Chondrocyte (in vitro differentiated cells): ENCODE data around the gene SWSAP1. TPM values are rescaled to one million over a fixed set of nuclear protein-coding genes. Genes with fewer than 3 reads are reported as not detected.
A peak's percentile ranks its signal among the peaks of the same experiment; 100 is the strongest.

Experiments
- DNase-seq: peaks from one replicate; pipeline ENCODE4 v3.0.0; 2021; ENCODE audit warnings: mixed read lengths, low spot score
- H3K27ac Mint-ChIP-seq: one replicate; pipeline ENCODE4 v1.8.0; 2021; ENCODE audit warnings: mild to moderate bottlenecking, moderate library complexity, mixed read lengths; ENCODE audit not compliant: unreplicated experiment
- H3K27me3 Mint-ChIP-seq: 2 replicates; pipeline ENCODE4 v1.8.0; 2021; ENCODE audit warnings: low read depth, mixed read lengths
- H3K36me3 Mint-ChIP-seq: 2 replicates; pipeline ENCODE4 v1.8.0; 2021; ENCODE audit warnings: low read depth, mixed read lengths
- H3K4me1 Mint-ChIP-seq: 2 replicates; pipeline ENCODE4 v1.8.0; 2021; ENCODE audit warnings: low read depth, mild to moderate bottlenecking, mixed read lengths
- H3K4me3 Mint-ChIP-seq: one replicate; pipeline ENCODE4 v1.8.0; 2021; ENCODE audit warnings: mild to moderate bottlenecking, moderate library complexity, mixed read lengths; ENCODE audit not compliant: unreplicated experiment
- H3K9me3 Mint-ChIP-seq: 2 replicates; pipeline ENCODE4 v1.8.0; 2021; ENCODE audit warnings: low read depth, mixed read lengths
- CTCF ChIP-seq: fragments of 200-600 bp; sonication (generic); IDR thresholded peaks from 2 replicates; pipeline ENCODE4 v1.5.0; 2021; ENCODE audit warnings: antibody characterized with exemption, mild to moderate bottlenecking, moderate library complexity
- total RNA-seq: library from RNA; stranded (reverse); gene quantifications from 3 replicates; pipeline ENCODE4 v1.2.1, GENCODE V29; 2021

SWSAP1 gene
- total RNA-seq, 1 donor from 2014 or later = 1.1 TPM

DNA sequence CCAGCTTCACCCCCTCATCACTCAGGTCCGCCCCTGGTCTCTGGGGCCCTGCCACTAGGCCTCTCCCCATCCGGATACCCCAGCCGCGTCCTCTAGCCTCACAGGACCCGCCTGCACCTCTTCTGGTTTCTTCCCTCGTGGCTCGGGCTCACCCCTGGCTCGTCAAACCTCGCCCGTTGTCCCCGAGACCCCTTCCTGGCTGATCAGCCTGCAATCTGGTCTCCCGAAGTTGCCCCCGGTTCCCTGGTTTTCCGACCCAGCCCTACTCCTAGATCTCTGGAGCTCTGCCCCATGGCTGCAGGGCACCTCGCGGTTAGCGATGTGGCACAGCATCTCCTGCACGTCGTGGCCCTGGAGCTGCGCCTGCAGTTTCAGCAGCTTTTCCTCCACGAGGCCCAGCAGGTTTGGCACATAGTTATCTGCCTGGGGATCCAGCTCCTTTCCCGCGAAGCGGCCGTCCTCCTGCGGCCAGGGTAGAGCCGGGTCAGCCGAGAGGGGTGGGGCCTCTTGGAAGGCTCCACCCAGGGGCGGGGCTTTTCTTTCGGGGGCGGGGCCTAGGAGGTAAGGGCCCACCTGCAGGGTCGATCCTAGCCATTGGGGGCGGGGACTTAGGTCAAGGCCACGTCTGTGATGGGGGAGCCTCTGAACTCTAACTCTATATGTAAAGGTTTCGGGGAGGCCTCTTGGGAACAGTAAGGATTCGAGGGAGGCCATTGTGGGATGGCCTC is 47.1 kb downstream of the SWSAP1 start:
- H3K27me3 Mint-ChIP-seq = peaks cover 40% of the 10 kb centered on the region

GRCh38 chr19:11422163-11423065 is 47.9 kb downstream of the SWSAP1 start:
- Mint-ChIP-seq H3K9me3 (no peaks in the 10 kb centered on the region), H3K4me1 (peaks cover 22% of the 10 kb centered on the region), H3K4me3 (peak overlapping the region; percentile 62), H3K27me3 (peaks cover 38% of the 10 kb centered on the region), H3K27ac (peak overlapping the region; percentile 12), H3K36me3 (no peaks in the 10 kb centered on the region)
- DNase-seq = peak; percentile 93
- TF ChIP-seq CTCF = no peak

More for the DNA sequence above, 47.1 kb downstream of the SWSAP1 start:
- peak overlapping the region; percentile 44 for H3K4me3 Mint-ChIP-seq
- no peak for TF ChIP-seq CTCF
- DNase-seq = no peak
- H3K27ac Mint-ChIP-seq = peak overlapping the region; percentile 32
- H3K4me1 Mint-ChIP-seq = peaks cover 22% of the 10 kb centered on the region
- no peaks in the 10 kb centered on the region for H3K36me3 Mint-ChIP-seq
- no peaks in the 10 kb centered on the region for H3K9me3 Mint-ChIP-seq

GRCh38 chr19:11423164-11423790 is 48.8 kb downstream of the SWSAP1 start:
- no peak overlapping the region for H3K4me3 Mint-ChIP-seq

DNA sequence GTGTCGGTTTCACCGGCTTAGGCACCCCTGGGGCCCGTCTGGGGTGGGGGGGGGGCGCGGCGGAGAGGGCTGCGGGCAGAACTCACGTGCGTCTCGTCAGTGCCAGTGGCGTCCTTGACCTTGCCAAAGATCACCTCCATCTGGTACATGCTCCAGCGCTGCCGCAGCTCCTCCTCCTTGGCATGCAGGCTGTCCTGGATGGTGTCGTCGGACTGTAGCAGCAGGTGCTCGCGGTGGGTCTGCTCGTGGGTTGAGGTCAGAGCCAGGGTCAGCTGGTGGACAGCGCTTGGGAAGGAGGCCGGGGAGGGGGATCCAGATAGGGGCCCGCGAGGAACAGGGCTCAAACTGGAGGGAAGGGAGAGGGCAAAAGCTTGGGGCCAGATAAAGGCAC is 49.3 kb downstream of the SWSAP1 start:
- peaks cover 26% of the 10 kb centered on the region for H3K27me3 Mint-ChIP-seq
- no peak overlapping the region for H3K27ac Mint-ChIP-seq
- no peak overlapping the region for H3K4me3 Mint-ChIP-seq
- no peaks in the 10 kb centered on the region for H3K36me3 Mint-ChIP-seq
- no peaks in the 10 kb centered on the region for H3K9me3 Mint-ChIP-seq
- no peak for DNase-seq
- H3K4me1 Mint-ChIP-seq = peaks cover 19% of the 10 kb centered on the region
- no peak for TF ChIP-seq CTCF

More at GRCh38 chr19:11423164-11423790, 48.8 kb downstream of the SWSAP1 start:
- Mint-ChIP-seq H3K27ac (no peak overlapping the region), H3K4me1 (peaks cover 22% of the 10 kb centered on the region), H3K27me3 (peaks cover 31% of the 10 kb centered on the region), H3K9me3 (no peaks in the 10 kb centered on the region), H3K36me3 (no peaks in the 10 kb centered on the region)
- DNase-seq = no peak
- TF ChIP-seq CTCF = no peak

Other genes with a start within 250 kb of the SWSAP1 start
- gene SPC24, start 218.9 kb upstream of the SWSAP1 start, total RNA-seq = 8.3 to 22.9 TPM (median 8.4 TPM) in 3 replicates
- 238 to 345 TPM (median 243 TPM) in 3 replicates for gene KANK2, start 177.1 kb upstream of the SWSAP1 start, total RNA-seq
- not detected in 3 replicates for gene ANGPTL8, start 135.0 kb upstream of the SWSAP1 start, total RNA-seq
- 40.7 to 46.0 TPM (median 44.4 TPM) in 3 replicates for gene DOCK6, start 112.1 kb upstream of the SWSAP1 start, total RNA-seq
- gene TSPAN16, start 78.5 kb upstream of the SWSAP1 start, total RNA-seq = not detected in 3 replicates
- 2.1 to 8.9 TPM (median 8.1 TPM) in 3 replicates for gene RAB3D, start 35.0 kb upstream of the SWSAP1 start, total RNA-seq
- 35.4 to 49.4 TPM (median 39.2 TPM) in 3 replicates for gene TMEM205, start 28.4 kb upstream of the SWSAP1 start, total RNA-seq
- 19.8 to 22.4 TPM (median 20.5 TPM) in 3 replicates for gene CCDC159, start 28.1 kb upstream of the SWSAP1 start, total RNA-seq
- 67.6 to 74.7 TPM (median 72.3 TPM) in 3 replicates for gene PLPPR2, start 19.2 kb upstream of the SWSAP1 start, total RNA-seq
- 1.4 to 2.8 TPM (median 2.6 TPM) in 3 replicates for gene EPOR, start 9.6 kb downstream of the SWSAP1 start, total RNA-seq
- gene RGL3, start 44.6 kb downstream of the SWSAP1 start, total RNA-seq = 0.70 to 0.97 TPM in 2 of 3 replicates, not detected in the other
- gene ODAD3, start 60.5 kb downstream of the SWSAP1 start, total RNA-seq = 0.15 to 0.68 TPM (median 0.31 TPM) in 3 replicates
- gene PRKCSH, start 61.0 kb downstream of the SWSAP1 start, total RNA-seq = 309 to 330 TPM (median 318 TPM) in 3 replicates
- 0.07 TPM in 1 of 3 replicates, not detected in the others for gene ELAVL3, start 106.4 kb downstream of the SWSAP1 start, total RNA-seq
- 6.8 to 8.6 TPM (median 8.2 TPM) in 3 replicates for gene ZNF653, start 131.2 kb downstream of the SWSAP1 start, total RNA-seq
- 20.3 to 27.9 TPM (median 20.5 TPM) in 3 replicates for gene ECSIT, start 154.5 kb downstream of the SWSAP1 start, total RNA-seq
- 20.1 to 213 TPM (median 199 TPM) in 3 replicates for gene CNN1, start 164.2 kb downstream of the SWSAP1 start, total RNA-seq
- gene ELOF1, start 184.6 kb downstream of the SWSAP1 start, total RNA-seq = 36.2 to 43.8 TPM (median 37.7 TPM) in 3 replicates
- 0.45 TPM in 1 of 3 replicates, not detected in the others for gene ACP5, start 203.0 kb downstream of the SWSAP1 start, total RNA-seq
- gene ZNF627, start 222.8 kb downstream of the SWSAP1 start, total RNA-seq = 13.0 to 14.2 TPM (median 13.6 TPM) in 3 replicates